Testis (tissue), 3 donors: Measurements from ENCODE around the gene TIPARP. TPM values are rescaled to one million over a fixed set of nuclear protein-coding genes. Genes with fewer than 3 reads are reported as not detected.

Experiments used
- DNase-seq: peaks from one replicate; pipeline ENCODE4 v3.0.0-alpha.2; 2019
- H3K27ac ChIP-seq, 2 donors: fragments of 200-600 bp; sonication (generic); one replicate each; pipeline ENCODE4 v1.5.1; 2019
- H3K27me3 ChIP-seq: fragments of 200-600 bp; sonication (generic); one replicate; pipeline ENCODE4 v1.5.1; 2019
- H3K36me3 ChIP-seq: fragments of 200-600 bp; sonication (generic); one replicate; pipeline ENCODE4 v1.5.1; 2017; ENCODE audit warnings: low read depth; ENCODE audit errors: missing control alignments
- H3K4me1 ChIP-seq: fragments of 200-600 bp; sonication (generic); one replicate; pipeline ENCODE4 v1.5.1; 2019
- H3K4me3 ChIP-seq, 2 donors: fragments of 200-600 bp; sonication (generic); one replicate each; pipeline ENCODE4 v1.5.1; 2017 to 2019
- H3K9me3 ChIP-seq: fragments of 200-600 bp; sonication (generic); one replicate; pipeline ENCODE4 v1.5.1; 2017
- CTCF ChIP-seq, 3 experiments: fragments of 450-650 bp in 2 of 3; fragments of 200-600 bp in 1 of 3; sonication (generic) in 1 of 3; IDR thresholded peaks; one replicate each; pipeline ENCODE4 v1.5.1; 2016 to 2019; ENCODE audit warnings: antibody characterized with exemption in 3 of 3, mild to moderate bottlenecking in 2 of 3, moderate library complexity in 1 of 3
- POLR2A ChIP-seq: fragments of 450-650 bp; IDR thresholded peaks from one replicate; pipeline ENCODE4 v1.6.1; 2017; ENCODE audit warnings: antibody characterized with exemption, mild to moderate bottlenecking, moderate library complexity
- WGBS, 2 donors: methylation state at CpG; one replicate each; pipeline ENCODE4 v1.1.5; 2018; 5-methylcytosine and 5-hydroxymethylcytosine counted together
- intact Hi-C: fragments of 100-400 bp; cut with DNase I; formaldehyde crosslinking; loops from one replicate; pipeline ENCODE4 v1.15.1; 2023; ENCODE audit warnings: low total_unique reads
- polyA plus RNA-seq: library from polyadenylated mRNA; stranded (reverse); fragments of 350-450 nt; fragmentation: Illumina TruSeq; extraction: RNeasy Lipid Tissue Mini Kit (QIAGEN cat#74804); gene quantifications from one replicate; pipeline ENCODE4 v1.2.3, GENCODE V29; 2014; ENCODE audit warnings: low read depth, low replicate concordance; ENCODE audit not compliant: insufficient read depth
- total RNA-seq, 2 donors: library from RNA; depleted of rRNA; stranded (reverse); fragments of >200 nt; gene quantifications; one replicate each; pipeline ENCODE4 v1.2.3, GENCODE V29; 2016

Gene TIPARP
- total and polyA plus RNA-seq, 3 donors from 2014 or later, result 67.2 to 115 (median 70.7) TPM

DNA sequence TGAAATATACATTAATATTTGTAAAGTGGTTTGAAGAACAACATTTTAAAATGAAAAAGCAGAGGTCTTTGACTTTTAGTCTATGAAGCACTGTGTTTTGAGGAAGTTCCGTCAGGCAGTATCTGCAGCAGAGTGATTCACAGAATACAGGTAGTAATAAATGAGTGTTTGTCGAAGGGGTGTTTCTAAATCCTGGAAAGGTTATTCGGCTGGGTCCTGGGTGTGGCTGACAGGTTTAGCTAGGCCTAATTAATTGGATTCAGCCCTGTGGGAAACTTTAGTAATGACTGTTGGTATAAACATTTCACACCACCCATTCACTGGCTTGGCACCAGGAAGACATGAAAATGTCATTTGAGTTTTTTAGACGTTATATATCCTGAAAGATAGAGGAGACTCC lies 51.3 kb downstream of the TIPARP start:
- H3K9me3 ChIP-seq, result no peaks in the 10 kb centered on the region
- no peak overlapping the region for H3K27ac ChIP-seq
- H3K36me3 ChIP-seq, result no peaks in the 10 kb centered on the region
- intact Hi-C loops, result no loop called here
- no peak for TF ChIP-seq POLR2A
- no peak for TF ChIP-seq CTCF (IDR thresholded peaks at IDR 0.05)
- no peak for DNase-seq
- 60 to 70% methylated on average over 4 of the region's 4 CpGs for WGBS, 2 donors
- no peak overlapping the region for H3K4me3 ChIP-seq
- no peaks in the 10 kb centered on the region for H3K4me1 ChIP-seq
- no peaks in the 10 kb centered on the region for H3K27me3 ChIP-seq

- DNase-seq, result no peak
- intact Hi-C loops, result no loop called here
- TF ChIP-seq POLR2A (no peak), CTCF (IDR thresholded peaks at IDR 0.05) (no peak)
- H3K4me1 ChIP-seq, result no peaks in the 10 kb centered on the region
- H3K9me3 ChIP-seq, result no peaks in the 10 kb centered on the region
- H3K36me3 ChIP-seq, result no peaks in the 10 kb centered on the region
- 92 to 100% methylated on average over 1 of the region's 1 CpG for WGBS, 2 donors
- H3K27ac ChIP-seq, result no peak overlapping the region
- no peaks in the 10 kb centered on the region for H3K27me3 ChIP-seq
- no peak overlapping the region for H3K4me3 ChIP-seq
Measured at GRCh38 chr3:156726456-156726855, 52.1 kb downstream of the TIPARP start.

DNA sequence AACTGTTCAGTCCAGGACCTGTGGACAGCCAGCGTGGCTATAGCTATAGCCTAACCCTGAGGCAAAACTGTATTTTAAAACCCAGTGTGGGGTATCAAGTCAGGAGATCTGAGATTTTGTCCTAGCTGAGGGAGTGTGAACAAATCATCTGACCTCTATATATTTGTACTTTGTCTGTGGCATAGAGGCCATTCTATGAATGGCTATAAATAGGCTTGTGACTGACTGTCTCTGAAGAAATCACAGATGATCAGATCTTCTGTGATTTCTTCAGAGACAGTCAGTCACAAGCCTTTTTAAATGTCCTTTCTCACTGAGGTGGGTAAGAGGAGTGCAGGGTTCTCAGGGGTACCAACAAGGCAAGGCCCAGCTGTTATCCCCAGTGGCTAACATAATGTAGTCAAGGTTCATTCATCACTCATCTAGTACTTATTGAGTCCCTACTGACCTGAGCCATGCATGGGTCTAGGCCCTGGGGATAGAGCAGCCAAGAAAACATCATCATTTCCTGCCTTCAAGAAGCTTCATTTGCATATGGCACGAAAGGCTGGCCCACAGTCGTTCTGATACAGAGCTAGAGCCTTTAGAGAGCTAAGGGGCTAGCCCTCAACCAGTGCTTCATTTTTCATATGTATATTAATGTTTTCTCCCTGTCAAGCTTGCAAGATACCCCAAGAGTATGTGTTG lies 53.3 kb downstream of the TIPARP start:
- no peak overlapping the region for H3K4me3 ChIP-seq
- intact Hi-C loops, result no loop called here
- H3K27me3 ChIP-seq, result no peaks in the 10 kb centered on the region
- WGBS, 2 donors, result 92 to 97% methylated on average over 3 of the region's 3 CpGs
- no peaks in the 10 kb centered on the region for H3K9me3 ChIP-seq
- no peak for TF ChIP-seq CTCF (IDR thresholded peaks at IDR 0.05)
- no peak for TF ChIP-seq POLR2A
- DNase-seq, result no peak
- no peaks in the 10 kb centered on the region for H3K4me1 ChIP-seq
- H3K36me3 ChIP-seq, result no peaks in the 10 kb centered on the region
- H3K27ac ChIP-seq, result no peak overlapping the region

GRCh38 chr3:156728267-156728985 lies 54.0 kb downstream of the TIPARP start:
- 59 to 65% methylated on average over 7 of the region's 7 CpGs for WGBS, 2 donors
- Histone ChIP-seq H3K9me3 (no peaks in the 10 kb centered on the region), H3K27ac (no peak overlapping the region), H3K4me3 (no peak overlapping the region), H3K4me1 (no peaks in the 10 kb centered on the region), H3K36me3 (no peaks in the 10 kb centered on the region), H3K27me3 (no peaks in the 10 kb centered on the region)
- TF ChIP-seq CTCF (IDR thresholded peaks at IDR 0.05), result no peak
- TF ChIP-seq POLR2A, result no peak
- DNase-seq, result no peak
- intact Hi-C loops, result no loop called here
